GM12873 (cell line): Measurements from ENCODE around the gene CLEC16A.

Experiments used
- CTCF ChIP-seq: IDR thresholded peaks from 2 replicates; pipeline ENCODE4 v1.5.1; 2012; ENCODE audit warnings: low read depth, mild to moderate bottlenecking, moderate library complexity, low read length, control low read depth; ENCODE audit not compliant: insufficient read depth; ENCODE audit errors: missing control alignments

The CLEC16A gene

DNA sequence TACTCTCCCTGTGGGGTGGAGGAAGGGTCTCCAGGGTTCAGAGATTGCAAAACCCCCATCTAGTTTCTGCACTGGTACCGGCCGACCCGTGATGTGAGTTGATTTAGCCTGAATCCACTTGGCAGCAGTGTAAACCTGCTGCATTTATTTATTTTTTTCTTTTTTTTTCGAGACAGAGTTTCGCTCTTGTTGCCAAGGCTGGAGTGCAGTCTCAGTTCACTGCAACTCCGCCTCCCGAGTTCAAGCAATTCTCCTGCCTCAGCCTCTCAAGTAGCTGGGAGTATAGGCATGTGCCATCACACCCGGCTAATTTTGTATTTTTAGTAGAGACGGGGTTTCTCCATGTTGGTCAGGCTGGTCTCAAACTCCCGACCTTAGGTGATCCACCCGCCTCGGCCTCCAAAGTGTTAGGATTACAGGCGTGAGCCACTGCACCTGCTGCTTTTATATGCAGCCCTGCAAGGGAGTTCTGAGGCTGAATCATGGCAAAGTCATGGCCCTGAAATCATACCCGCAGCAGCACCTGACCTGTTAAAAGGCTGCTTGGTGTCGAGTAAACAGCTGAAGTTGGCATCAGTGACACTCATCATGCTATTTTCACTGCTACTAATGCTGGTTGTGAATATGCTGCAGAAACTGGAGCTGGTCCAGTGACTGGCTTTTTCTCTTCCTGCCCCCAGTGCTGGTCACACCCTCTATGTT lies 23.5 kb upstream of the CLEC16A start:
- TF ChIP-seq CTCF, result no peak

DNA sequence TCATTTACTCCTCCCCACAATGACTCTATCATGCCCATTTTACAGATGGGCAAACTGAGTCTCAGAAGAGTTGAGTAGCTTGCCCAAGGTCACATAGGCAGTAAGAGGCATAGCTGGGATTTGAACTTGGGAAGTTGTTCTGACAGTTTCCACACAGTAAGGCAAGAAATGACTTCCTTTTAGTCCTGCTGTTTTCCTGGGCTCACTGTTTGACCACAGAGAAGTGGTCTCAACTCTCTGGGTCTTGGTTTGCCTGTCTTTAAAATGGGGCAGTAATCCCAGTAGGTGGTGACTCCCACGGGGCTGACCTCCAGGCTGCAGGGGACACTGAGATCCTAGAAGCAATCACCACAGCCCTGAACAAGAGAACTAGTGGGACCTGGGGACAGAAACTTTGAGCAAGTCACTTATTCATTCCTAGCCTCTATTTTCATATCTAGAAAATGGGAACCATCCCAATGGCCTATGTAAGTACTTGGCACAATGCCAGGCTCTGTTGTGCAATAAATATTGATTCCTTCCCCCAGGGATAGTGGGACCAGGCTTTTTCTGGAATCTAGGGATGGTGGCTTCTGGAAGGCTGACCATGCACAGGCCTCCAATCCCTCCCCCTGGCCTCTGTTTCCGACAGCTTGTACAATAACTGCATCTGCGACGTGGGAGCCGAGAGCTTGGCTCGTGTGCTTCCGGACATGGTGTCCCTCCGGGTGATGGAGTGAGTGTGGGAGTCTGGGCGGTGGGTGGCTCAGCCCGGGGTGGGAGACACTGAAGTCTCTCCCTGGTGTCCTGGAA lies 22.6 kb upstream of the CLEC16A start:
- no peak for TF ChIP-seq CTCF

DNA sequence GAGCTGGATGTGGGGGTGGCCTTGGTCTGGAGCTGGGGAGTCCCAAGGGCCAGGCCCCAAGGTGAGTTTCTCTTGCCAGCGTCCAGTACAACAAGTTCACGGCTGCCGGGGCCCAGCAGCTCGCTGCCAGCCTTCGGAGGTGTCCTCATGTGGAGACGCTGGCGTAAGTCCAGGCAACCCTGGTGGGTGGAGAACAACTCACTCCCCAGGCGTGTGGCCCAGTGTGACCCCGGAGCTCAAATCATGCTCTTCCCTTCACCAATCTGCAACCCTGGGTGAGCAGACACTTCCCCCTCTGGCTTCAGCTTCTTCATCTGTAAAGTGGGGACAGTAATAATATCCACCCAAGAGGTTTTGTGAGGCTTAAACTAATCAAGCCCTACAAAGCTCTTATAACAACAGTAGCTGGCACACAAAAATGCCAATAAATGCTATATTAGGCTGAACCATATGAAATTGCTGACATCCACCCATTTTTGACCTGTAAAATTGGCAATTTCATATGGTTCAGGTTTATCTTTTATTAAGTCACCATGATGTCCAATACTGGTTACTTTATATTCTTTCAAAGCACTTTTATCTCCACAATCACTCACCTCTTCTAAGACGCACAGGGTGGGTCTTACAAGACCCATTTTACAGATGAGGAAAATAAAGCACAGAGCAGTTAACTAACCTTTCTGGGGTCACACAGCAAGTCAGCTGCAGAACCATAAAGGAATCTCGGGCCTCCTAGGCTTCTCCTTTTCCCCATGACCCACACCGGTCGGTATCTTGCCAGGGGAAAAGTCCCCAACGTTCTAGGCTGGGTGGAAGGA lies 21.8 kb upstream of the CLEC16A start:
- TF ChIP-seq CTCF, result no peak

GRCh38 chr16:10923146-10923649 lies 21.2 kb upstream of the CLEC16A start:
- TF ChIP-seq CTCF, result no peak

DNA sequence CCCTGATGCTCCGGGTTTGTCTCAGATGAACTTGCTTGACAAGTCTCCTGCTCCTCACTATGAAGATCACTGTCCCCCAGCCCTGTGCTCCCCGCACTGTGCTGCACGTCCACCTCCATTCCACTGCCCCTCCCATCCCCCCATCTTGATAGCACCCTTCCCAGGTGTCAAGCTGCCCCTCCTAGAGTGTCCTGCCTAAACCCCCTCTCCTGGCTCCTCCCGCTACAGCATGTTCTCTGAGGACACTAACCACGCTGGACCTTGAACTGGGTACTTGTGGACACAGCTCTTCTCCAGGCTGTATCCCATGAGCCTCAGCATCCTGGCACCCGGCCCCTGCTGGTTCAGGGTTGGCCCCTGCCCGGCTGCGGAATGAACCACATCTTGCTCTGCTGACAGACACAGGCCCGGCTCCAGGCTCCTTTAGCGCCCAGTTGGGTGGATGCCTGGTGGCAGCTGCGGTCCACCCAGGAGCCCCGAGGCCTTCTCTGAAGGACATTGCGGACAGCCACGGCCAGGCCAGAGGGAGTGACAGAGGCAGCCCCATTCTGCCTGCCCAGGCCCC lies 20.6 kb upstream of the CLEC16A start:
- no peak for TF ChIP-seq CTCF

GRCh38 chr16:10926094-10926493 lies 18.3 kb upstream of the CLEC16A start:
- no peak for TF ChIP-seq CTCF
